PC-3 (cell line): ENCODE data around the gene SEMA3D. TPM values are rescaled to one million over a fixed set of nuclear protein-coding genes. Genes with fewer than 3 reads are reported as not detected.

Experiments used
- ATAC-seq: fragments of 200-7000 bp; cut with Tn5 transposase; 2 replicates; pipeline ENCODE4 v1.9.1; 2020; ENCODE audit warnings: mild to moderate bottlenecking, moderate library complexity
- BruUV-seq: library from RNA; stranded (reverse); fragments of 400-500 nt; replicated peaks from 2 replicates; lab custom pipeline; 2021; lab: Mats Ljungman, UMichigan
- CTCF ChIA-PET: fragments of 300-600 bp; sonication (Branson Sonifier 250); formaldehyde crosslinking; loops from one replicate; lab custom pipeline; 2022; ENCODE audit warnings: antibody characterized with exemption; lab: Charles Lee
- POLR2A ChIA-PET: fragments of 300-600 bp; sonication (Branson Sonifier 250); formaldehyde crosslinking; loops from one replicate; lab custom pipeline; 2022; ENCODE audit warnings: antibody characterized with exemption; ENCODE audit not compliant: unreplicated experiment; lab: Charles Lee
- DNase-seq: peaks from one replicate; pipeline ENCODE4 v3.0.0-alpha.2; 2015
- H2AFZ ChIP-seq: fragments of 300-600 bp; sonication (generic); 2 replicates; pipeline ENCODE4 v1.6.0; 2016; ENCODE audit warnings: antibody characterized with exemption, low read length
- H3F3A ChIP-seq: fragments of 300-600 bp; sonication (generic); one replicate; pipeline ENCODE4 v1.6.0; 2017; ENCODE audit warnings: antibody characterized with exemption, low read length, control low read depth, mild to moderate bottlenecking; ENCODE audit not compliant: unreplicated experiment
- H3K27ac ChIP-seq: fragments of 300-600 bp; sonication (generic); 2 replicates; pipeline ENCODE4 v1.5.1; 2016; ENCODE audit warnings: mild to moderate bottlenecking, low read length
- H3K27me3 ChIP-seq: fragments of 300-600 bp; sonication (generic); 2 replicates; pipeline ENCODE4 v1.6.1; 2016; ENCODE audit warnings: low read length, mixed read lengths
- H3K36me3 ChIP-seq: fragments of 300-600 bp; sonication (generic); 2 replicates; pipeline ENCODE4 v1.6.1; 2016; ENCODE audit warnings: low read depth, mixed run types, low read length, mixed read lengths
- H3K4me1 ChIP-seq: fragments of 300-600 bp; sonication (generic); 2 replicates; pipeline ENCODE4 v1.5.1; 2016; ENCODE audit warnings: low read length; ENCODE audit not compliant: insufficient read depth
- H3K4me2 ChIP-seq: fragments of 300-600 bp; sonication (generic); 2 replicates; pipeline ENCODE4 v1.6.0; 2016; ENCODE audit warnings: low read length
- H3K4me3 ChIP-seq: fragments of 300-600 bp; sonication (generic); 2 replicates; pipeline ENCODE4 v1.5.1; 2016; ENCODE audit warnings: mild to moderate bottlenecking, low read length, mixed read lengths
- H3K79me2 ChIP-seq: fragments of 300-600 bp; sonication (generic); 2 replicates; pipeline ENCODE4 v1.6.1; 2017; ENCODE audit warnings: low read length, mixed read lengths
- H3K9ac ChIP-seq: fragments of 300-600 bp; sonication (generic); 2 replicates; pipeline ENCODE4 v1.6.0; 2016; ENCODE audit warnings: mild to moderate bottlenecking, low read length
- H3K9me2 ChIP-seq: fragments of 300-600 bp; sonication (generic); replicated peaks from 2 replicates; pipeline ENCODE4 v1.6.1; 2016; ENCODE audit warnings: mixed run types, low read length, mixed read lengths
- H3K9me3 ChIP-seq: fragments of 300-600 bp; sonication (generic); 2 replicates; pipeline ENCODE4 v1.6.1; 2016; ENCODE audit warnings: low read length, mixed read lengths
- H4K20me1 ChIP-seq: fragments of 300-600 bp; sonication (generic); 2 replicates; pipeline ENCODE4 v1.6.1; 2016; ENCODE audit warnings: low read length, mixed read lengths
- CTCF ChIP-seq: fragments of 300-600 bp; sonication (generic); conservative IDR thresholded peaks from 2 replicates; pipeline ENCODE4 v1.5.1; 2017; ENCODE audit warnings: antibody characterized with exemption, low read depth, mild to moderate bottlenecking, low read length
- EZH2 ChIP-seq: fragments of 300-600 bp; sonication (generic); IDR thresholded peaks from one replicate; pipeline ENCODE4 v1.6.1; 2017; ENCODE audit warnings: antibody characterized with exemption, mild to moderate bottlenecking, low read length; ENCODE audit not compliant: unreplicated experiment
- EZH2phosphoT487 ChIP-seq: fragments of 300-600 bp; sonication (generic); IDR thresholded peaks from 2 replicates; pipeline ENCODE4 v1.6.1; 2018; ENCODE audit warnings: mild to moderate bottlenecking, antibody characterized with exemption, low read length, borderline replicate concordance
- intact Hi-C: fragments of 100-400 bp; cut with micrococcal nuclease; formaldehyde crosslinking; loops from 2 replicates; pipeline ENCODE4 v1.9.0; 2023
- total RNA-seq: library from RNA; depleted of rRNA; stranded (reverse); fragments of >200 nt; gene quantifications from 2 replicates; pipeline ENCODE4 v1.2.3, GENCODE V29; 2014

Gene SEMA3D
- total RNA-seq, 1 experiment from 2014 or later = 4.8 TPM

- intact Hi-C loops = no loop called here
- no peak for ATAC-seq
- DNase-seq = no peak
- POLR2A ChIA-PET = no interaction called here
- H3K27me3 ChIP-seq = no peaks in the 10 kb centered on the region
- BruUV-seq = no TSS peak
- H3K4me3 ChIP-seq = no peak overlapping the region
- H3K4me2 ChIP-seq = no peak overlapping the region
- TF ChIP-seq CTCF = no peak
- TF ChIP-seq EZH2 = no peak
- H4K20me1 ChIP-seq = no peaks in the 10 kb centered on the region
- H3K9me3 ChIP-seq = no peaks in the 10 kb centered on the region
- no peak overlapping the region for H2AFZ ChIP-seq
- H3K27ac ChIP-seq = no peak overlapping the region
- no peak overlapping the region for H3K9ac ChIP-seq
- no peaks in the 10 kb centered on the region for H3K36me3 ChIP-seq
- H3F3A ChIP-seq = no peaks in the 10 kb centered on the region
- H3K4me1 ChIP-seq = no peaks in the 10 kb centered on the region
- no peaks in the 10 kb centered on the region for H3K79me2 ChIP-seq
- no peaks in the 10 kb centered on the region for H3K9me2 ChIP-seq
- CTCF ChIA-PET = no interaction called here
Measured at GRCh38 chr7:85221796-85222195, 34.9 kb upstream of the SEMA3D start.

- Histone ChIP-seq H3K4me3 (no peak overlapping the region), H3K9ac (no peak overlapping the region), H3K9me3 (no peaks in the 10 kb centered on the region), H4K20me1 (no peaks in the 10 kb centered on the region), H3K36me3 (no peaks in the 10 kb centered on the region), H3K27me3 (no peaks in the 10 kb centered on the region), H3F3A (no peaks in the 10 kb centered on the region), H3K4me2 (no peak overlapping the region), H3K79me2 (no peaks in the 10 kb centered on the region), H2AFZ (no peak overlapping the region), H3K9me2 (no peaks in the 10 kb centered on the region), H3K4me1 (no peaks in the 10 kb centered on the region), H3K27ac (no peak overlapping the region)
- ATAC-seq (no peak), DNase-seq (no peak)
- TF ChIP-seq EZH2phosphoT487 = no peak
- TF ChIP-seq CTCF = no peak
- no peak for TF ChIP-seq EZH2
- CTCF ChIA-PET = no interaction called here
- POLR2A ChIA-PET = no interaction called here
- intact Hi-C loops = no loop called here
- no TSS peak for BruUV-seq
Measured at GRCh38 chr7:85220651-85221050, 33.8 kb upstream of the SEMA3D start.

GRCh38 chr7:85220023-85220422 lies 33.2 kb upstream of the SEMA3D start:
- CTCF ChIA-PET = no interaction called here
- H3K79me2 ChIP-seq = no peaks in the 10 kb centered on the region
- H3K4me3 ChIP-seq = no peak overlapping the region
- no peaks in the 10 kb centered on the region for H3F3A ChIP-seq
- no peak for ATAC-seq
- no peaks in the 10 kb centered on the region for H4K20me1 ChIP-seq
- no TSS peak for BruUV-seq
- no peaks in the 10 kb centered on the region for H3K9me3 ChIP-seq
- H3K9ac ChIP-seq = no peak overlapping the region
- no peak overlapping the region for H3K4me2 ChIP-seq
- no peak overlapping the region for H2AFZ ChIP-seq
- H3K9me2 ChIP-seq = no peaks in the 10 kb centered on the region
- H3K27me3 ChIP-seq = no peaks in the 10 kb centered on the region
- POLR2A ChIA-PET = no interaction called here
- no peak for TF ChIP-seq EZH2phosphoT487
- TF ChIP-seq CTCF = no peak
- no peak for TF ChIP-seq EZH2
- H3K36me3 ChIP-seq = no peaks in the 10 kb centered on the region
- no peak overlapping the region for H3K27ac ChIP-seq
- no peak for DNase-seq
- H3K4me1 ChIP-seq = no peaks in the 10 kb centered on the region
- intact Hi-C loops = no loop called here
